ENCODE measurements around the gene TRERF1.

TRERF1 gene

DNA sequence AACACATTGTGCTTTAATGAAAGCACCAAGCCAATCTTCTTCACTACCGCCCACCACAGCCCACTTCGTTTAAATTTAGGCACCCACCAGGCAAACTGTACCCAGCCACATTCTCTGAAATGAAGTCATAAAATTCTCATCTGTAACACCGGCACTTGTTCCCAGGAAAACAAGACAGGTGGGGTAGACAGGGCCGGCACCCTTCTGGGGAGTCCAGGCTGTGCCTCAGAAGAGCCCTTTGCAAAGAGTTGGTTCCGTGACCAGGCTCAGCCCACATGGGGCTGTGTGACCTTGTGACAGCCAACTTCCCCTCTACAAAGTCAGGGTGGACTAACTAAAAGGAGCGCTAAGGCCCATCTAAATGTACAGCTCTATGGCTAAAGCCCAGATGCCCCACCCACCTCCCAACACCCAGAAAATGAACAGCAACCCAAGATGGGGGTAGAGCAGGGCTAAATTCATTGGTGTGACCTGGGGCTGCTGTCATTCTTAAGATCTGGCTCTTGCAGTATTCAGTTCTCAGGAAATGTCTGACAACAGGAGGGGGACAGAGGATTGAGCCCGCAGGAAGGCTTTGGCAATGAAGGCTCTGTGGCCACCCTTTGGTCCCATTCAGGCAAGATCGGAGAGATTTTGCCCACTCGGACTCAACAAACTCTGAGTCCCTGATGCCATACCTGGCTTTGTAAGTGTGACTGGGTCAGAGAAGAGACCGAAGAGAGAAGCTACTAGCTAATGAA is 56.7 kb downstream of the TRERF1 start:
- no peak for DNase-seq (ENCODE audit: low read depth in 1 of 2, low spot score in 1 of 2)

DNA sequence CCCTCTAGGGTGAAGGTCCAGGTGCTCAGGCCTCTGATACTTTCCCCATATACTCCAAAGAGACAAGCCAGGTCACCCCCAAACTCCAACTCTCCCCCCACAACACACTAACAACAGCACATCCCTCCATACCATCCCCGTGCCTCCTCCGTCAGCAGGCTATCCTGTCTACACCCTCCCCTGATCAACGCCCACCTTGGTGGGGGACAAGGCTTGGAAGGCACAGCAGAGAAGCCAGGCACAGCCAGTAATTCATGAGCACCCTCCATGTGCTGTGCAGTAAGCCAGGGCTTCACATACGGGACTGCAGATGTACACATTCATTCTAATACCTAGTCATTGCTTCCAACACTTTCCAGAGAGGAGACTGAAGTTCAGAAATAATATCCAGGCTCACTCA is 57.6 kb downstream of the TRERF1 start:
- DNase-seq (ENCODE audit: low read depth in 1 of 2, low spot score in 1 of 2): no peak

DNA sequence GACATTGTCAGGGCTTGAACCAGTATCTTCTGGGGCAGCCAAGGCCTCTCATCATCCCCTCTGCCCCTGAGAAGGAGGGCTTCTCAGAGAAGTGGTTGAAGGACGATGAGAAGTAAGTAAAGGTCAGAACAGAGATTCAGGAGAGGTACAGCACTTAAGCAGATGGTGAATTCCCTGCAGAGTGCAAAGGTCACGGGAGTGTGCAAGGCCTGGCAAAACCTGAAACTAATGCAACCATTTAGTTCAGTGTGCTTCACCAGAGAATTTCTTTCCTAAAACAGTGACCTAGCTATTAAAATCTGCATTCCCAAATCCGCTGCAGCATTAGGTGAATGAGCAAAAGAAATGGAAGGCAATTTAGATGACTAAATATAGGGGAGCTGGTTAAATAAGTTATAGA is 58.4 kb downstream of the TRERF1 start:
- DNase-seq (ENCODE audit: low read depth in 1 of 2, low spot score in 1 of 2): no peak

DNA sequence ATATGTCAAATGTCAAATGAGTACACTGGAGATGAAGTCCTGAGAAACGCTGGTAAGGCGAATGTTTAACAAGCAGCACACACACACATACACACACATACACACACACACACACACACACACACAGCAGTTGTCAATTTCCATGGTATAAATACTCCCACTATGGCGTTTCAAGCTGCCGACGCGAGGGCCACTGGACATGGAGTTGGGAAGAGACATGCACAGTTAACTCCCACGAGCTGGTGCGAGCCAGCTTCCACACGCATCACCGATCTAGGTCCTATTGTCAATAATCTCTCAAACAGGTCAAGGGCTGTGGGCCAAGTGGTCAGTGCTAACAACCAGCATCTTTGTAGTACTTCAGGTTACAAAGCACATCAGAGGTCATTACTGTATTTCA is 58.9 kb downstream of the TRERF1 start:
- DNase-seq (ENCODE audit: low read depth in 1 of 2, low spot score in 1 of 2): no peak

DNA sequence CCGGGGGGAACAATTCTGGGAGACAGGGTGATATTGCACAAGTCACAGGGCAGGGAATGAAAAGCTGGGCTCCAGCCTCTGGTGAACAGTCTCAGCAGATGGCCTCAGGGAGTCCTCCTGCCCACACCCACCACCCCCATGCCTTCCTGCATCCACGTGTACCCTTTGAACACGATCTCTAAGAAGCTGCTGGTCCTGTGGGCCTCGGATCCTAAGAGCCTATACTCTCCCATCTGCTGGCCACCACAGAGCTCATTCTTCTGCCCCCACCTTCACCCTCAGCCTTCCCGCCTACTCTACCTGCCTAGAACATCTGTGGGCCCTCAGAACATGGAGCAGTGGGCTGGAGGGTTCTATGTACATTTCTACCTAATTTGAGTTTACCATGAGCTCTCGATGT is 60.3 kb downstream of the TRERF1 start:
- DNase-seq (ENCODE audit: low read depth in 1 of 2, low spot score in 1 of 2): no peak

DNA sequence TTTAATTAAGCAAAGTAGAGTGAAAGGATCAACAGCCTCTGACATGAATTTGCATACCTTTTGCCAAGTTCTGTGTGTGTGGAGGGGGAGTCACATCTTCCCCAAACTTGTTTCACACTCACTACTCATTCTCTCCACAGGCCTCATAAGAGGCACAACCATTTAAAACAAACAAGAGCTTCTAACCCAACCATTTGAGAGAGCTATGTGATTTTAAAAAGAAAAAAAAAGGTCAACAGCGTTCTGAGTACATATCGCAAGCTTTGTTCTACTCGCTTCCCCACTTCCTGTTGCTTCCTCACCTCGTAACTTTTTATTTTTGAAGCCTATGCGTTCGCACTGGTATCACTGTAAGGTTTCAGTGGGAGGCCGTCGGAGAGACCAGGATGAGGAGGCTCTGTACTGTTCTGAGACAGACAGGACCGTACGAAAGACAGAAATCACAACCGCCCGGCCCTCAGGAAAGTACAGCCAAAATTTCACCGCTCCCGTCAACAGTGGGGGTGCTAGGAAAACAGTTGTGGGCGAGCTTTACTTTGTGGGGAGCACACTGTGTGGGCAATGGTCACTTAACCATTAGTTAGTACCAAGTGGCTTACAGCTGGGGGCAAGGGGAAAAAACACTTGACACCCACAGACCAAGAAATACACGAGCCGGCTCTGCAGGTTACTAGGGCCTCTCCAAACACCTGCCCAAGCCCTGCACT is 61.3 kb downstream of the TRERF1 start:
- DNase-seq (ENCODE audit: low read depth in 1 of 2, low spot score in 1 of 2): no peak

DNA sequence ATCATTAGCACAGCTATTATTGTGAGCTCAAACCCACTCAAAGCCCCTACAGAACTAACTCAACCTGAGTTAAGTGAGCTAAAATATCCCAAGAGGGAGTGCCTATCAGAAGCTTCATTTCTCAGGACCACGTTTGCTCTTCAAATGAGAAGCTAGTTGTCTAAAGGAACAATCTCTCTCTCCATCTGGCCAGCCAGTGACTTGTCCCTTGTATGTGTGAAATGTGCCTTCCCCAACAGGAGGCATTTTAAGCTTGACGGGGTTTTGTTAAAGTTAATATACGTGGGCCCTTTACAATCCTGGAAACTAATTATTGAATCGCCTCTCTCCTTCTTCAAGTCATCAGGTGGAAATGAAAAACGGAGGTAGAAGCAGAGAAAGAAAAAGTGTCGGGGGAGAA is 62.0 kb downstream of the TRERF1 start:
- DNase-seq (ENCODE audit: low read depth in 1 of 2, low spot score in 1 of 2): no peak

DNA sequence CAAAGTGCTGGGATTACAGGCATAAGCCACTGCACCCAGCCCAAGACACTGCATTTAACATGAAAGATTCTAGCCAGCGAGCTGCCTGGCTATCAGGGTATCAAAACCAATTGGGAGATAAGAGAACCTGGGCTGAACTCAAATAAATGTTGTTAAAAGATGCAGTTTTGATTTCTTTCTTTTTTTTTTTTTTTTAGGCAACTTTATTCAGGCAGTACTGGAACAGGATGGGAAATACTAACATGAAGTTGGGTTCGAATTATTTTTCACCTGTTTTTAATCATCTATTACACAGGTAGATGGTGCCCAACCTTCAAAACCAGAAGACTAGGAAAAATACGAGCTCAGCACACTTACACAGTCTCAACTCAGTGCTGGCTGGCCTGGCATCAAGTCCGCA is 63.7 kb downstream of the TRERF1 start:
- DNase-seq (ENCODE audit: low read depth in 1 of 2, low spot score in 1 of 2): no peak

DNA sequence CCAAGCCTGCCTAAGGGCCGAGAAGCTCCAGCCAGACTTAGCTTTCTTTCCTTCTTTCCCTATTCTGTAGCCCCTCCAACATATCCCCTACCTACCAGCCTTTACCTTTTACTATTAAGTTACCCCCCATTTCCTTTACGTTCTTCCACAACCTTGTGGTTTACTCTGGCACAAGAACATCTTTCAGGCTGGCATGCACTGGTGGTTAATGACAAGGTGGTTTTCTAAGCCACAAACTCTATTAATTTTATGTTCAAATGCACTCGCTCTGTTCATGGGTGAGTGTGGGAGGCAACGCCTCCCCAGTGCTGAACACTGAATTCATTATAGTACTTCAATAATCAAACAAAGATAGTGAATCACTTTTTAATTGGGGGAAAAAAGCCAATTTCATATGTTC is 64.4 kb downstream of the TRERF1 start:
- DNase-seq (ENCODE audit: low read depth in 1 of 2, low spot score in 1 of 2): no peak

DNA sequence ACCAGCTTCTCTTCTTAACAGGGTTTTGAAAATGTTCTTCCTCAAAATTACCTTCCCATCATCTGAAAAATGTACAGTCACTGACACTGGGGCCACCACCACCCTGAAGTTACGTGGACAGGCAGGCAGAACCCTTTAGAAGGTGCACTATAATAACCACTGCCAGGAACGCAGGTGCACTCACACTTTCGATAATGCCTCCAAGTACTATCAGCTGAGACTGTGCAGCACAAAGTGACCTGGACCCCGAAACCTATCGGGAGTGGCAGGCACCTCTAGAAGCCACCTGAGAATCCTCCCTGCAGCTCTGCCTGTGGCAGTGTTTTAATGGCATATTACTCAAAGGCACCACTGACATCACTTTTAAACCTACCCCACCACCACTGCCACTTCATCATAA is 66.4 kb downstream of the TRERF1 start:
- no peak for DNase-seq (ENCODE audit: low read depth in 1 of 2, low spot score in 1 of 2)

DNA sequence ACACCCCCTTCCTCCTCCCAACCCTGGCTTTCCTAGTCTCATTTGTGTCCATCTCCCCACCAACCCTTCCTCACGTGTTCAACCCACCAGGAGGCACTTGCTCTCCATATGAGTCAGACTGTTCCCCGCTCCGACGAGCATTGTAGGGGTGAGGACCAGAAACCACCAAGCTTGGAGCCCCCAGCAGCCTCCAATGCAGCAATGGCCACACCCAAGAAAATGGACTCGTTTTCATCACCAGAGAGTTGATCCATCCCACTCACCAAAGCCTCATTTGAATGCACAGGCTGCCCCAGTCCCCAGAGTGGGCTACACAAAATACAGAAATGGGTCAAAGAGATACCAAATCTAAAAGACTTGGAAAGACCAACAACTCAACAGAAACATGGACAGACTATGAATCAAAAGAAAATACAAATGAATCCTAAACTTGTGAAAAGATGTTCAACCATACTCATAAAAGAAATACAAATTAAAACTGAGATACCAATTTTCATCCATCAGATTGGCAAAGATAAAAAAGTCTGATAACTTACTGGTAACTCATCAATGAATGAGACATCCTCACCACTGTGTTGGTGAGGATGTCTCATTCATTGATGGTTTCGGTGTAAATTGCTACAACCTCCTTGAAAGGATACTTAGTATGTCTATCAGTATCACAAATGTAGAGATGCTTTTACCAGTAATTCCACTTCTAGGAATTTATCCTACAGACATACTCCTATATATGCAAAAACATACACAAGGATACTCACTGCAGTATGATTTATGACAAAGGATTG is 68.1 kb downstream of the TRERF1 start:
- DNase-seq (ENCODE audit: low read depth in 1 of 2, low spot score in 1 of 2): no peak

DNA sequence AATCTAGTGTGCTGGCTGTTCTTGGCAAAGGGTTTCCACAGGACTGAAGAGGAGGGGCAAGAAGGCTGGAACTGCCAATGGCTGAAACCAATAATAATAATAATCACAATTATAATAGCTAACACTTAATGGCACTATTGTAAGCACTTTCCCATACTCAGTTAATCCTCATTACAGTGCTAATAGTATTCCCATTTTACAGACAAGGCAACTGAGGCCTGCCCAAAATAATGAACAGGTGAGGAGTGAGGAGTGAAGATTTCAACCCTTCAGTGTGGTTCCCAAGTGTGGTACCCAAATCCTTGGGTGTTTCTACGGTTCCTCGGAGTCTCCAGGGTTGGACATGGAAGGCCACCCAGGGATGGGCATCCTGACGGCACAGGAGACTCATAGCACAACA is 69.9 kb downstream of the TRERF1 start:
- DNase-seq (ENCODE audit: low read depth in 1 of 2, low spot score in 1 of 2): no peak

DNA sequence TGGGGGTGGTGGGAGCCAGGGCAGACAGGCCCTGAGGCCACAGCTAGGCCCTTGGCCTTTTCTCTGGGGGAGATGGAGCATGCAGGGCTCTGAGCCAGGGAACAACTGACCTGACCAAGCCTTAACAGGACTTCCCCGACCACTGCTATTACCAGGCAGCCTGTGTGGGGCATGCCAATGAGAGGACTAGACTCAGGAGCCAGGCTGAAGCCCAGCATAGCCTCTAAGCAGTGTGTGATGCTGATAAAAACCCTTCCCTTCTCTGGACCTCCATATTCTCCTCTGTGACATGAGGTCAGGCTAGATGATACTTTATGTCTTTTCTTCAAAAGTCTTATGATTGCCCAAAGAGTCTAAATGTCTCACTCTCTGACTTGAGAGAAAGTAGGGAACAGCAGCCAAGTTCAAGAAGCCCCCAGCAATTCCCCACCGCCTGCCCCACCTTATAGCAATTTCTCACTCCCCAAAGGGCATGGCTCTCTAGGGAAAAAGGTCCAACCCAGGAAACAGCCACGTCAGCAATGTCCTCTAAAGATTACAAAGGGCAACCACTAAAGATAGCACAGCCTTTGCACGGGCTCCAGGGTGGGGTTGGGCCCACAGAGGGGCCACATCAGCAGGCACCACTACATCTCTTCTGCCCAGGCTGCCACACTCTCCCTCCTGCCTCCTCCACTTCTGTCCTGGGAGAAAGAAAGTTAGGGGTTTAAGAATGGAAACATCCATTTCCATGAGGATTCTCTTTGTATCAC is 71.3 kb downstream of the TRERF1 start:
- DNase-seq (ENCODE audit: low read depth in 1 of 2, low spot score in 1 of 2): no peak

DNA sequence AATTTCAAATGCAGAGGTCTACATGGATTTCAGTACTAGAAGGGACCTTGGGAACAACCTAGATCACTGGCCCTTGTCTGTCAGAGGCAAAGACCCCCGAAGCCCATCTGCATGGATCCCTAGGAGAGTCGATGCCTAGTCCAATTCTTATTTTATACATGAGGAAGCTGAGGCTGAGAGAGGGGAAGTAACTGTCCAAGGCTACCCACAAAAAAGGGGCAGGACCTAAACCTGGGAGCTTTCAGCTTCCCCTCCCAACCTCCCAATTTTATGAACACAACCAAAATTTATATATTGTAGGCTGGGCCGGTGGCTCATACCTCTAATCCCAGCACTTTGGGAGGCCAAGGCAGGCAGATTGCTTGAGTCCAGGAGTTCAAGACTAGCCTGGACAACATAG is 73.2 kb downstream of the TRERF1 start:
- no peak for DNase-seq (ENCODE audit: low read depth in 1 of 2, low spot score in 1 of 2)

DNA sequence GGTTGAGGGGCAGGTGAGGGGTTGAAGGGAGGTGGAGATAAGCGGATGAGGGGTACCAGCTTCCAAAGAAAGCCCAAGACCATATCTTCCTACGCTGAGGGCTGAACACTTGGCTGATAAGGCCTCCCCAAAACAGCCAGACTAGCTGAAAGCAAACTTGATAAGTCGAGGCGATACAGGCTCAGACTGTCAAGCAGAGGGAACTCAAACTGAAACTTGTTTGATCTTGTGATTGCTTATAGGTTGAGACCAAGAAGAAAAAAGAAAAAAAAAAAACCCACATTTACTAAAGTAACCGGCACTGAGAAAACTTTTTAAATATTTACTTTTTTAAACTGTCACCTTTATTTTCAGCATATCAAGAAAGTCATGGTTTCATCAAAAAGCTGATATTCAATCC is 73.6 kb downstream of the TRERF1 start:
- no peak for DNase-seq (ENCODE audit: low read depth in 1 of 2, low spot score in 1 of 2)

DNA sequence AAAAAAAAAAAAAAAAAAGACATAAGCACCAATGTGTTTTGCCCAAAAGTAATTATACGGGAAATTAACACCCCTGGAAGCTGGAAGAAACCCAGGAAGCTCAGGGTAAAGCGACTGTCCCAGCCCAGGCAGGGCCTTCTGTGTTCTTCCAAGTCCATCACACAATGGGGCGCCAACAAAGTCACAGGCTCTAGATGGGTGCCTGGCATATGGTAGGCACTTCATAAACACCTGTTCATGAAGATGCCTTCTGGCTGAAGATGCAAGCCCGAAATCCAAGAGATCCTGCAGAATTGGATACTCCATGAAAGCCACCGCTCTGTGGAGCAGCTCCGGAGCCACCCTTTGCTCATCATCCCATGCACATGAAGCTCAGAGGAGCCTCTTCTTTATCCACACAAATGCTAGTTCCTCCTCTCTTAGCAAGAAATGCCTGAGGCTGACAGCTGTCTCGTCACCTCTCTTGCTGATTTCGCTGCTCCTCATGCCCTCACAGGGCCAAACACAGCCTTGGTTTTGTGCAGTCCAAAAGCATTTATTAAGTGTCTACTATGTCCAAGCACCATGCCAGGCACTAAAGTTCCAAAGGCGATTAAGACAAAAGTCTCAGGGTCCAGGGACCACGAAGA is 76.6 kb downstream of the TRERF1 start:
- no peak for DNase-seq (ENCODE audit: low read depth in 1 of 2, low spot score in 1 of 2)

DNA sequence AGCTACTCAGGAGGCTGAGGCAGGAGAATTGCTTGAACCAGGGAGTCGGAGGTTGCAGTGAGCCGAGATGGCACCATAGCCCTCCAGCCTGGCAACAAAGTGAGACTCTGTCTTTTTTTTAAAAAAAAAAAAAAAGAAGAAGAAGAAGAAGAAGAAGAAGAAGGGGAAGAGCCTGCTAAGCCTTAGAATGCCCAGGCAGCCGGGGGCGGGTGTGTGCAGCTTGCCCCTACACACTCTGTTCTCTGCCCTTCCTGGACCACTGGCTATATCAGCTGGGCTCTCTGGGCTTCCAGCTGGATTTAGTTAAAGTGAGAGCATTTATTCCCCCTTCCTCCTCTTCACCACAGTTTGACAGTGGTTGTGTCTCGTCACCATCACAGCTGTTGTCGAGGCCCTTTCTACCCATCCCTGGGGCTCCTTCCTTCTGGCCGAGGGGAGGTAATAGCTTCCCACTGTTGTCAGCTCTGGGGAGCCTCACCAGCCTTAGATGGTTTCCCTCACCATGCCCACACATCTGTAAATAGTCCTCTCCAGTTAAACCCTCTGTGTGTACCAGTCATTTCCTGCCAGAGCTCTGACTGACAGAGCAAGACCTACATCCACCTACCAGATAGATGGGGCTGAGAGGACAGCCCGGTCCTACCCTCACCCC is 77.6 kb downstream of the TRERF1 start:
- no peak for DNase-seq (ENCODE audit: low read depth in 1 of 2, low spot score in 1 of 2)

DNA sequence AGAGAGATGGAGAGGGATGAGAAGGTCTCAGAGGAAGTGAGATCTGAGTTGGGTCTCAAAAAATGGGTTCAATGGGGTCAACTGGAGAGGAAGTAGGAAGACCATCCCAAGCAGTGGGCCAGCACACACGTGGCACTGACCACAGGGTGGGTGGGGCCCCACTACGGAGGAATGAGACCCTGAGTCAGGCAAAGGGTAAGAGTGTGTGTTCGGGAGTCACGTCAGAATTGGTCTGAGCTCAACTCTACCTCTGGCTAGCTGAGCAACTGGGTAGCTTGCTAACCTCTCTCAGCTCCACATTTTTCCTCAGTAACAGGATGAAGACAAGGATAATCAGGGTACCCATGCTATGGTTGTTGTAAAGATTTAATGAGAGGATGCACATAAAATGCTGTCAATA is 79.0 kb downstream of the TRERF1 start:
- DNase-seq (ENCODE audit: low read depth in 1 of 2, low spot score in 1 of 2): no peak

DNA sequence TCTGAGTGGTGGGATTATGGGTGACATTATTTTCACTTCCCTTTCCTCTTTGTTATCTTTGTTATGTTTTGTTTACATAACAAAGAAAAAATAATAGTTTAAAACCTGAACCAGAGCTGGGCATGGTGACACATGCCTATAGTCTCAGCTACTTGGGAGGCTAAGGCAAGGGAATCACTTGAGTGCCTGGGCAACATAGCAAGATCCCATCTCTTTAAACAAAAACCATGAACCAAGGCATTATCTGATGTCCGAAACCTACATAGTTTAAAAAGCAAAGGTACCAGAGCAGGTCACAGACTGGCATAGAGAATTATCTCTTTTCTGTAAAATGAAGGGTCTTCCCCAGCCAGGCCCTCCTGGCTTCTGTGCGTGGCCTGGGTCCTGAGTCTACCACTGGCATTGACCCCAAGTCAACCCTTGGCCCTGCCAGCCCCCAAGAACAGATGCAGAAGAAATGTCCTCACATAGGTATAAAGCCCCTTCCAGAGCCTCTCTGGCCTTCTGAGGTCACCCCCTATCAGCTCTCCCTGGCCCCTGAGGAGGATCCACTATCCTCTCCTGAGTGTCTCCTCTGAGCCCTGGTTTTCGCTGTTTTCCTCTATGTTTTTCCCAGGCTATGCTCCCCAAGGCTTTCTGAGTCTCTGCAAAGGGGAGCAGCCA is 81.3 kb downstream of the TRERF1 start:
- no peak for DNase-seq (ENCODE audit: low read depth in 1 of 2, low spot score in 1 of 2)

DNA sequence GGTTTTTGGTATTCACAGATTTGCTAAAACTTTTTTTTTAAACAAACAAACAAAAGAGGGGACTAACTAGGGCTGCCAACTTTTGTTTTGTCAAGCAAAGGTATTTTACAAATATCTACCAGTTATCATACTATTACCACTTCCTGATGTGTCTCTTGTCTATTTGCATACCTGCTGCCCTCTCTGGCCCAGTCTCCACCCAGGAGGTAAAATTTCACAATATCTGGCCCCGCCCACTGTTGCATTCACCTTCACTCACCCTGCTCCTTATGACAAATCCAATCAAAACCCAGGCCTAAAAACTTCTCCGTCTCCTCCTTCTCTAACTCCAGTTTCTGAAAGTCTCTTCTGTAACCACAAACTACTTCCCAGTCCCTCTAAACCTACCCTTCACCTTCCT is 82.2 kb downstream of the TRERF1 start:
- no peak for DNase-seq (ENCODE audit: low read depth in 1 of 2, low spot score in 1 of 2)

Data from stimulated activated CD4-positive, alpha-beta T cell treated with anti-CD3 and anti-CD28 coated beads, Interleukin-15, amount 100 ng/mL, for 1 hour (primary cell).